CD1c-positive myeloid dendritic cell (primary cell): Measurements from ENCODE around the gene CRHR2.

ENCODE experiments used
- DNase-seq: peaks from one replicate; pipeline ENCODE4 v3.0.0-alpha.2; 2016; ENCODE audit errors: extremely low spot score

The CRHR2 gene

DNA sequence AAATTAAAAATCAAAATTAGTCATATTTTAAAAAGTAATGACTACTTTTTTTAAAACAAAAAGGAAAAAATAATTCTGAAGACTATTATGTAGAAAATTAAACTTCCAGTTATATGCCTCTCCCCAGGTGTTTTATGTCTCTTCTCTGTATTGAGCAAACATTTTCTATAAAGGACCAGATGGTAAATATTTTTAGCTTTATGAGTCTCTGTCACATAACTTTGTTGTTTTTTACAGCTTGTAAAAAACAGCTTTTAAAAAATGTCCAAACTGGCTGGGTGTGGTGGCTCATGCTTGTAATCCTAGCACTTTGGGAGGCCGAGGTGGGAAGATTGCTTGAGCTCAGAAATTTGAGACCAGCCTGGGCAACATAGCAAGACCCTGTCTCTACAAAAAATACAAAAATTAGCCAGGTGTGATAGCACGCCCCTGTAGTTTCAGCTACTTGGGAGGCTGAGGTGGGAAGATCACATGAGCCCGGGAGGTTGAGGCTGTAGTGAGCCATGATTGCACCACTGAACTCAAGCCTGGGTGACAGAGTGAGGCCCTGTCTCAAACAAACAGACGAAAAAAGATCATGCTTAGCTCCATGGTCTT lies 64.1 kb downstream of the CRHR2 start:
- no peak for DNase-seq

DNA sequence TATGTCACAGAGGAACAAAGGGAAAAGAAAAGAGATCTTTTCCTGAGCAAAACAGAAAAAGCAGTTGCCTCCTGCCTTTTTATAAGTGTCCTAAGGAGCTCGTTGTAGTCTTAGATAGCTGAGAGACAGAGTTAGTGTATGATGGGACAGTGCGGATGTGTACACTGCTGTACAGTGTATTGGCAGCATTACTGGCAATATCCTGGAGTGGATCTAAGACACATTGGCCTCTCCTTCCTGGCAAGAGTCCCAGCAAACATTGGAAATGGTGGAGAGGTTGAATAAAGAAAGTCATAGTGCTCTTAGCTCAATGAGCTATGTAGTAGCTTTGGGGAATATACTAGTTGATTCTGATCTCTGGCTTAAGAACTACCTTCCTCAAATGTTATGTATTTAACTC lies 64.9 kb downstream of the CRHR2 start:
- no peak for DNase-seq

DNA sequence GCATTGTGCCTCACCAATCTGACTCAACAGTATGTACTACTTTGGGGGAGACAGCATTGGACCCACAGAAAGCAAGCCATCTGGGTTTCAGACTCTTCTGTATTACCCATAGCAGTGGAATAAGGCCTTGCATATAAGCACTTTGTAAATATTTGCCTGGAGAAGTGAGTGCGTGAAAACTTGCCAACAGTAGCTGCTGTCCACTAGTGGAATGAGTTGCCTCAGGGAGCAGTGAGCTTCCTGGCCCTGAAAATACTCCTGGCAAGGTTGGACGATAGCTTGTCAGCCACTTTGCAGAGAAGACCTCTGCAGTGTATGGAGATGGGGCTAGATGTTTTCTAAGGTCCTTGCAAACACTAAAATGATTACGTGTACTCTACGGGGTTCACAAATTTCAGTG lies 65.9 kb downstream of the CRHR2 start:
- no peak for DNase-seq

DNA sequence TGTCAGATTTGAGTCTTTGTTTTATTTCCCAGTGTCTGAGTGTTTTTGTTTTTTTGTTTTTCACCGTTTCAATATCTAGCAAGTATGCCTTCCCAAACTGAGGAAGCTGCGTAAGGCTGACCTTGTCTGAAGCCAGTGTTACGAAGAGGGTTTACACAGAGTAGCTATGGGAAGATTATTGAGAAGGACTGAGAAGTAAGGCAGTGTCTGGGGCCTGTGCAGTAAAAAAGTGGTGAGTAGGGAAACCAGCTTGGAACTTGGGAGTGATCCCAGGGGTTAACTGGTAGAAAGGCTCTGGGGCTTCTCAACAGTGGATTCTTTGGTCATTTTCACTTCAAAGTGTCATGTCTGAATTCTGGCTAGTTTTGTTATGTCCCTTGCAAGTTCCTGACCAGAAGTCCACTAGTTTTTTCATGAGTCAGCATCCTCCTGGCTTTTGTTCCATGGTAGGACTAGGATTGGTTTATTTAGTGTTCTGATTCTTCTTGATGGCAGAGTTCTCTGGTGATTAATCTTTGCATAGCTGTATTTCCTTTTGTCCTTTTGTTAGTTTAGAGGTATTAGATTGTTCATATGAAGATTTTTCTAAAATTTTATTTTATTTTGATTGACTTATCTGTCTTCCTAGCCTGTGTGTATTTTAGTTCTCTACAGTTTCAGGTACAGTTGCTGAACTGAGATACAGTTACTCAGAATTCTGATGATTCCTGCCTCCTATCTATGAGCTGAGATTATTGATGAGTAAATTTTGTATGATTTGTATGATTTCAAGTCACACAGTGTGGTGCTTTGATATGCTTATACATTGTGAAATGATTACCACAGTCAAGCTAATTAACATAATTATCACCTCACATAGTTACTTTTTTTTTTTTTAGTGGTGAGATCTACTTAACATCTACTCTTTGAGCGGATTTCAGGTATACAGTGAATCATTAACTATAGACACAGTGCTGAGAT lies 68.6 kb downstream of the CRHR2 start:
- no peak for DNase-seq

DNA sequence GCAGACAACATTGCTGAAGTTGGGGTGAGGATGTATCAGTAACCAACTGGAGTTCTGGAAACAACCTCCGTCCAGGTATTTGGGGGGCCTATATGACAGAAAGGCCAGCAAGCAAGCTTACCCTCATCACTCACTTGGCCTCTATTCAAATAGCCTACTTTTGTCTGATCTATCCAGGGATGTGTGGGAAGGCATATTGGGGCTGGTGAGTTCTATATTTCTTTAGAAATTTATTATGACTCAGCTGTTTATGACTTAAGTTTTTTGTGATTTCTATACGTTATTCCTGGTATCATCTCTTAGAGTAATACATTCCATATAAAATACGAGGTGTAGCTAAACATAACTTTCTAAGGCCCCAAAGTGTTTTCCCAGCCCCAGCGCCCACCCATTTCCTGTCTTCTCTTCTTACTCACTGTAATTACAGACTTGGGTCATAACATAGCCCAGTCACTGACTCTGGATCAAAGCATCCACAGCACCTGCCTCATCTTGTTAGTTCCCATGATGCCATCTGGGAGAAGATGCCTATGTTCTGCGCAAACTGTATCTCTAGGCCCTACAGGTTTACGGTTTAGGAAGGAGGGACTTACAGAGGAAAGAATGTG lies 69.5 kb downstream of the CRHR2 start:
- DNase-seq = no peak

DNA sequence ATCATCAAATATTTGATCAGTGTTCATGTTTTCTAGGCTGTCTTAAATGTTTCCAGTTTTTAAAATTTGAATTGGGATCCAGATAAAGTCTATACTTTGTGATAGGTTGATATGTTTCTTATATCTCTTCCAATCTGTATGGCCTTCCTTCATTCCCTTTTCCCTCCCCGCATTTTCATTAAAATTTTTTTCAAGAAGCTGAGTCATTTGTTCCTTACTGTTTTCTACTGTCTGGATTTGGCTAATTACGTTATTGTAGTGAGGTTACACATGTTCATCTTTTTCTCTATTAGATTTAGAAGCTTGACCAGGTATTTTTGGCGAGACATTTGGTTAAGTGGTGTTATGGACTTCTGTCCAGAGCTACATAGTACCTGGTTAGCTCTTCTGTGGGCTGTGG lies 76.4 kb downstream of the CRHR2 start:
- no peak for DNase-seq

DNA sequence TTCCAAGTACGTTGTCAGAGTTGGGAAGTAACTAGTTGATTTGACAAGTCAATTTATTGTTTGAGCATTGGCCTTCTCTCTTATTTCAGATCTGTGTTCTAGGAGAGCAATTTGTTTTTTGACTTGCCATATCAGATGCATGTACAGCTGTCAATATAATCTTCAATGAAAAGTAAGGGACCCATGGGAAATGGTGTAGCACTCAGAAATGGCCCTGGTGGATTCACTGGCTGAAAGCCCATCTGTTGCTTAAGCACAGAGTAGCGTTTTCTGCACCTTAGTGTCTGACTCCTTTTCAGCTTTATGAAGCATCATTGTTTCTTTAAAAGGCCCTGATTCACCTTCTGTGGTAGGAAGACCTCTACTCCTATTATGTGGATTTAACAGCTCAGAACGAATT lies 77.4 kb downstream of the CRHR2 start:
- no peak for DNase-seq
